Measurements from ENCODE around the gene CTNNA3. TPM values are rescaled to one million over a fixed set of nuclear protein-coding genes. Genes with fewer than 3 reads are reported as not detected.

The CTNNA3 gene
- total RNA-seq, 4 donors from 2014 or later = 0.68 to 75.2 (median 1.4) TPM

DNA sequence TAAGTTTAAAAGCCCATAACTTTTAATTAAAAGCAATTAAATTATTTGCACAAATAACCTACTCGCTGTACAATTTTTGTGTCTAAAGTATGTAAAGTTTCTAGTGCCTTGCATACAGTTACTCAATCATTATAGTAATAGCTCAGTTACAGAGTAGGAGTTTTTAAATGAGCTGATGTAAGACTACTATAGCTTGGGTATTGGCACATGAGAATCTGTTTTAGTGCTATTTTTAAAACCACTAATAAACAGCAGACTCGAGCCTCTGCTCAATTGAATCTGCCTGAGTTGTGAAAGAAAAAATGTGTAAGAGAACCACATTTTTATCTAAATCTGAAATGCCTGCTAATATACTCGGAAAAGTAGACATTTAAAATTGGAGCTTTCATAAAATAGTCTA lies 31.1 kb downstream of the CTNNA3 start:
- intact Hi-C loops (cut with DNase I; ENCODE audit: low total_unique reads) = loop anchor here (10.0 kb wide), 1 partner anchor 110 kb away; no protein-coding TSS in a partner anchor
- Histone ChIP-seq H3K27me3 (no peaks in the 10 kb centered on the region), H3K4me3 (no peak overlapping the region), H3K4me1 (peaks cover 0 to 2% (median 0%) of the 10 kb centered on the region in 4 donors), H3K36me3 (no peaks in the 10 kb centered on the region), H3K27ac (no peak overlapping the region), H3K9me3 (no peaks in the 10 kb centered on the region)
- WGBS, 2 donors (ENCODE audit: low coverage in 1 of 2) = 59 to 64% methylated on average over 3 of the region's 3 CpGs
- no peak for DNase-seq
- TF ChIP-seq EP300 (IDR thresholded peaks at IDR 0.05; ENCODE audit: low read depth) (no peak), POLR2A (IDR thresholded peaks at IDR 0.05) (no peak), POLR2AphosphoS5 (IDR thresholded peaks at IDR 0.05) (no peak)
- TF ChIP-seq, protein P1, sequence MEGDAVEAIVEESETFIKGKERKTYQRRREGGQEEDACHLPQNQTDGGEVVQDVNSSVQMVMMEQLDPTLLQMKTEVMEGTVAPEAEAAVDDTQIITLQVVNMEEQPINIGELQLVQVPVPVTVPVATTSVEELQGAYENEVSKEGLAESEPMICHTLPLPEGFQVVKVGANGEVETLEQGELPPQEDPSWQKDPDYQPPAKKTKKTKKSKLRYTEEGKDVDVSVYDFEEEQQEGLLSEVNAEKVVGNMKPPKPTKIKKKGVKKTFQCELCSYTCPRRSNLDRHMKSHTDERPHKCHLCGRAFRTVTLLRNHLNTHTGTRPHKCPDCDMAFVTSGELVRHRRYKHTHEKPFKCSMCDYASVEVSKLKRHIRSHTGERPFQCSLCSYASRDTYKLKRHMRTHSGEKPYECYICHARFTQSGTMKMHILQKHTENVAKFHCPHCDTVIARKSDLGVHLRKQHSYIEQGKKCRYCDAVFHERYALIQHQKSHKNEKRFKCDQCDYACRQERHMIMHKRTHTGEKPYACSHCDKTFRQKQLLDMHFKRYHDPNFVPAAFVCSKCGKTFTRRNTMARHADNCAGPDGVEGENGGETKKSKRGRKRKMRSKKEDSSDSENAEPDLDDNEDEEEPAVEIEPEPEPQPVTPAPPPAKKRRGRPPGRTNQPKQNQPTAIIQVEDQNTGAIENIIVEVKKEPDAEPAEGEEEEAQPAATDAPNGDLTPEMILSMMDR (IDR thresholded peaks at IDR 0.05) = no peak
- in situ Hi-C loops (cut with MboI; ENCODE audit: low pct_ligation_motif_present in 1 of 4, low pct_unique_long_range_greater_than_20kb in 1 of 4, low sequenced_read_pairs in 3 of 4) = no loop called here

DNA sequence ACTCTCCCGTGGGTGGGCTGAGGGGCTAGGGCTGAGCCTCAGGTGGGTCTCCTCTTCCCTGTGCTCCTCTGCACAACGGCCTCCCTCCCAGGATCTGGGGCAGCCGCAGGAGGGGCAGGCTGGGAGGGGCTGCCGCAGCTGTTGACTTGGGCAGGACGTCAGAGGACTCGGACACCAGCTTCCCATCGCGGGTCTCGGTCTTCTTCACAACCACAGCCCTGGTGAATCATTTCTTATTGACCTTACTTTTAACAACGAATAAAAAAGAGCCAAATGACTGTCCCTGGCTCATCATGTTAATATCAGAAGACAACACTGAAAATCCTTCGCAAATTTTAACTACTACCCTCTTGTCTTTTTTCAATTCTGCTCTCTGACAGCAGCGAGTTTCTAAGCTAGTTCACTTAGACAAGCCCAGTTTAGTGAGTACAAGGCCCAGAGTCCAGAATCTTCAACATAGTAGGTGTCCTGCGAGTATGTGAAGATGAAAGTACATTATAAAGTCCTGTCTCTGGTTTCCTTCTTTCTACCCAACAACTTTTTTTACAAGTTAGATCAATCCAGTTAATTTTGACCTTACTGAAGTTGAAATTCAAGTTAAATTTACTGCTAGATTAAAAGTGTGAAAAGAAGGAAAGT lies 32.4 kb downstream of the CTNNA3 start:
- H3K36me3 ChIP-seq = no peaks in the 10 kb centered on the region
- DNase-seq = no peak
- in situ Hi-C loops (cut with MboI; ENCODE audit: low pct_ligation_motif_present in 1 of 4, low pct_unique_long_range_greater_than_20kb in 1 of 4, low sequenced_read_pairs in 3 of 4) = no loop called here
- H3K4me3 ChIP-seq = no peak overlapping the region
- peak overlapping the region in 1 of 4 donors; percentile 12 for H3K27ac ChIP-seq
- H3K27me3 ChIP-seq = peaks cover 3% of the 10 kb centered on the region
- H3K9me3 ChIP-seq = no peaks in the 10 kb centered on the region
- 57 to 64% methylated on average over 4 to 13 of the region's 13 CpGs for WGBS, 2 donors (ENCODE audit: low coverage in 1 of 2)
- intact Hi-C loops (cut with DNase I; ENCODE audit: low total_unique reads) = loop anchor here (10.0 kb wide), 1 partner anchor 111 kb away; no protein-coding TSS in a partner anchor
- no peak for TF ChIP-seq POLR2A (IDR thresholded peaks at IDR 0.05)
- TF ChIP-seq POLR2AphosphoS5 (IDR thresholded peaks at IDR 0.05) = no peak
- TF ChIP-seq EP300 (IDR thresholded peaks at IDR 0.05; ENCODE audit: low read depth) = no peak
- TF ChIP-seq, protein P1 (IDR thresholded peaks at IDR 0.05) = no peak
- H3K4me1 ChIP-seq = peaks cover 0 to 2% (median 0%) of the 10 kb centered on the region in 4 donors

DNA sequence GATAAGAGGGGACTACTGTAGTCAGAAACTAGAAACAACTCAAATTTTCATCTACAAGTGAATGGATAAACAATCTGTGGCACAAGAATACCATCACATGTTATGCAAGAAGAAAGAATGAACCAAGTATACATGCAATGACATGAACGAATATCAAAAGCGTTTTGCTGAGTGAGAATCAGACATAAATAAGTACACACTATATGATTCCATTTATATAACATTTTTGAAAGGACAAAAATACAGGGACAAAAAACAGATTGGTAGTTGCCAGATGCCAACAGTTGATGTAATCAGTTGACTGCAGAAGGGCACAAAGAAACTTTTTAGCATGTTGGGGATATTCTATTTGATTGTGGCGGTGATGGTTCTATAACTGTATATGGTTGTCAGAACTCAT lies 33.6 kb downstream of the CTNNA3 start:
- 77 to 91% methylated on average over 3 of the region's 3 CpGs for WGBS, 2 donors (ENCODE audit: low coverage in 1 of 2)
- Histone ChIP-seq H3K9me3 (no peaks in the 10 kb centered on the region), H3K4me1 (peaks cover 0 to 2% (median 0%) of the 10 kb centered on the region in 4 donors), H3K27me3 (peaks cover 3% of the 10 kb centered on the region), H3K4me3 (no peak overlapping the region), H3K27ac (no peak overlapping the region), H3K36me3 (no peaks in the 10 kb centered on the region)
- DNase-seq = no peak
- TF ChIP-seq EP300 (IDR thresholded peaks at IDR 0.05; ENCODE audit: low read depth) (no peak), POLR2A (IDR thresholded peaks at IDR 0.05) (no peak), POLR2AphosphoS5 (IDR thresholded peaks at IDR 0.05) (no peak)
- in situ Hi-C loops (cut with MboI; ENCODE audit: low pct_ligation_motif_present in 1 of 4, low pct_unique_long_range_greater_than_20kb in 1 of 4, low sequenced_read_pairs in 3 of 4) (no loop called here), intact Hi-C loops (cut with DNase I; ENCODE audit: low total_unique reads) (loop anchor here (10.0 kb wide), 1 partner anchor 112 kb away; no protein-coding TSS in a partner anchor)

DNA sequence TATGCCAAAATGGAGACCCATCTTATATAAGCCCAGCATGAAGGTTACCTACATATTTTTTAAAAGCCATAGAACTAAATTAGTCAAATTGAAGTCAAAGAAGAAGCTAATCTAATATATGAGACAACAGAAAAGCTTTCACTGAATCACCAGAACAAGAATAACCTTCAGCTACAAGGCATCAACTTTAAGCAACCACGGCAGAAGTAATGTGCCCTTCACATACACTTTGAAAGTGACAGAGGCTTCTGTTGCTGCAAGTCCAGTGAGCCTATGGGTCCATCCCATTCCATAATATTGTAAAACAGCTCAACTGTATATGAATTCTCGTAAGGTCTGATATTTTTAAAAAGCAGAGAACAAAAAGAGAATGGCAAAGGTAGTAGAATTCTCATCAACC lies 36.5 kb downstream of the CTNNA3 start:
- in situ Hi-C loops (cut with MboI; ENCODE audit: low pct_ligation_motif_present in 1 of 4, low pct_unique_long_range_greater_than_20kb in 1 of 4, low sequenced_read_pairs in 3 of 4) = no loop called here
- H3K27me3 ChIP-seq = peaks cover 3% of the 10 kb centered on the region
- no peak overlapping the region for H3K27ac ChIP-seq
- intact Hi-C loops (cut with DNase I; ENCODE audit: low total_unique reads) = no loop called here
- H3K36me3 ChIP-seq = no peaks in the 10 kb centered on the region
- 58 to 88% methylated on average over 2 of the region's 2 CpGs for WGBS, 2 donors (ENCODE audit: low coverage in 1 of 2)
- no peak for DNase-seq
- H3K4me1 ChIP-seq = no peaks in the 10 kb centered on the region
- TF ChIP-seq EP300 (IDR thresholded peaks at IDR 0.05; ENCODE audit: low read depth) = no peak
- TF ChIP-seq POLR2A (IDR thresholded peaks at IDR 0.05) = no peak
- TF ChIP-seq POLR2AphosphoS5 (IDR thresholded peaks at IDR 0.05) = no peak
- TF ChIP-seq, protein P1 (IDR thresholded peaks at IDR 0.05) = no peak
- H3K4me3 ChIP-seq = no peak overlapping the region
- no peaks in the 10 kb centered on the region for H3K9me3 ChIP-seq
